HepG2 (cell line): ENCODE measurements around the gene PCNP. TPM values are rescaled to one million over a fixed set of nuclear protein-coding genes. Genes with fewer than 3 reads are reported as not detected.

Experiments
- AGO1 ChIP-seq: fragments of 200-400 bp; formaldehyde crosslinking; IDR thresholded peaks from 2 replicates; pipeline ENCODE4 v1.6.1; 2017; ENCODE audit warnings: mild to moderate bottlenecking, low read depth, low read length, moderate library complexity; ENCODE audit not compliant: poor library complexity, severe bottlenecking
- ATF1 ChIP-seq: IDR thresholded peaks from 2 replicates; pipeline ENCODE4 v1.6.1; 2016; ENCODE audit warnings: mild to moderate bottlenecking, control low read depth
- CAMTA2 ChIP-seq: sonication (generic); formaldehyde crosslinking; IDR thresholded peaks from 2 replicates; pipeline ENCODE4 v1.4.0; 2020; ENCODE audit warnings: mild to moderate bottlenecking, missing genetic modification reagents, borderline replicate concordance
- FOSL2 ChIP-seq: sonication (generic); formaldehyde crosslinking; IDR thresholded peaks from 2 replicates; pipeline ENCODE4 v1.4.0; 2020; ENCODE audit warnings: missing genetic modification reagents
- HCFC1 ChIP-seq: fragments of 150-350 bp; IDR thresholded peaks from 2 replicates; pipeline ENCODE4 v1.6.1; 2014; ENCODE audit warnings: low read depth, low read length
- HNF1B ChIP-seq: sonication (generic); formaldehyde crosslinking; IDR thresholded peaks from 2 replicates; pipeline ENCODE4 v1.5.1; 2020; ENCODE audit warnings: mild to moderate bottlenecking, moderate library complexity, missing genetic modification reagents
- JDP2 ChIP-seq: sonication (generic); formaldehyde crosslinking; IDR thresholded peaks from 2 replicates; pipeline ENCODE4 v1.8.1; 2022; ENCODE audit warnings: missing genetic modification reagents, borderline replicate concordance
- KAT8 ChIP-seq: IDR thresholded peaks from 2 replicates; pipeline ENCODE4 v1.6.1; 2016; ENCODE audit warnings: missing genetic modification reagents, missing compliant biosample characterization
- MATR3 ChIP-seq: sonication (generic); formaldehyde crosslinking; IDR thresholded peaks from 2 replicates; pipeline ENCODE4 v1.4.0; 2020; ENCODE audit warnings: missing genetic modification reagents
- MTF2 ChIP-seq: sonication (generic); formaldehyde crosslinking; IDR thresholded peaks from 2 replicates; pipeline ENCODE4 v1.5.0; 2020; ENCODE audit warnings: missing genetic modification reagents, borderline replicate concordance
- NR2C2 ChIP-seq: sonication (generic); formaldehyde crosslinking; IDR thresholded peaks from 2 replicates; pipeline ENCODE4 v1.4.0; 2020; ENCODE audit warnings: missing genetic modification reagents, mild to moderate bottlenecking, moderate library complexity, borderline replicate concordance
- POLR2AphosphoS5 ChIP-seq: IDR thresholded peaks from 2 replicates; pipeline ENCODE4 v1.6.1; 2012; ENCODE audit warnings: low read depth, low read length
- RAD21 ChIP-seq: fragments of 450-650 bp; formaldehyde crosslinking; IDR thresholded peaks from 2 replicates; pipeline ENCODE4 v1.5.0; 2020; ENCODE audit warnings: mild to moderate bottlenecking
- REL ChIP-seq: sonication (generic); formaldehyde crosslinking; conservative IDR thresholded peaks from 2 replicates; pipeline ENCODE4 v1.8.0; 2022; ENCODE audit warnings: mild to moderate bottlenecking, missing genetic modification reagents, moderate library complexity
- RNF2 ChIP-seq: fragments of 450-650 bp; conservative IDR thresholded peaks from 2 replicates; pipeline ENCODE4 v1.6.1; 2016; ENCODE audit warnings: low read depth
- RXRA ChIP-seq: sonication (generic); formaldehyde crosslinking; IDR thresholded peaks from 2 replicates; pipeline ENCODE4 v1.5.1; 2020; ENCODE audit warnings: missing genetic modification reagents
- SMAD1 ChIP-seq: sonication (generic); formaldehyde crosslinking; IDR thresholded peaks from 2 replicates; pipeline ENCODE4 v1.4.0; 2020; ENCODE audit warnings: missing genetic modification reagents, low read depth, mild to moderate bottlenecking, borderline replicate concordance
- SMAD3 ChIP-seq: sonication (generic); formaldehyde crosslinking; IDR thresholded peaks from 2 replicates; pipeline ENCODE4 v1.4.0; 2020; ENCODE audit warnings: missing genetic modification reagents
- SRSF1 ChIP-seq: fragments of 200-400 bp; formaldehyde crosslinking; optimal IDR thresholded peaks from 2 replicates; pipeline ENCODE3; 2017; ENCODE audit warnings: mild to moderate bottlenecking, low read depth, low read length, moderate library complexity
- ZFP82 ChIP-seq: sonication (generic); formaldehyde crosslinking; IDR thresholded peaks from 2 replicates; pipeline ENCODE4 v1.5.1; 2020; ENCODE audit warnings: mild to moderate bottlenecking, missing genetic modification reagents, borderline replicate concordance
- ZFX ChIP-seq: sonication (generic); formaldehyde crosslinking; IDR thresholded peaks from 2 replicates; pipeline ENCODE4 v1.4.0; 2020; ENCODE audit warnings: mild to moderate bottlenecking, low read depth, missing genetic modification reagents, moderate library complexity
- ZNF121 ChIP-seq: sonication (generic); formaldehyde crosslinking; IDR thresholded peaks from 2 replicates; pipeline ENCODE4 v1.5.0; 2020; ENCODE audit warnings: mild to moderate bottlenecking, missing genetic modification reagents
- ZNF124 ChIP-seq: sonication (generic); formaldehyde crosslinking; IDR thresholded peaks from 2 replicates; pipeline ENCODE4 v1.4.0; 2020; ENCODE audit warnings: missing genetic modification reagents
- ZNF143 ChIP-seq: sonication (generic); formaldehyde crosslinking; IDR thresholded peaks from 2 replicates; pipeline ENCODE4 v1.4.0; 2020; ENCODE audit warnings: missing genetic modification reagents
- ZNF280B ChIP-seq: sonication (generic); formaldehyde crosslinking; IDR thresholded peaks from 2 replicates; pipeline ENCODE4 v1.5.0; 2020; ENCODE audit warnings: missing genetic modification reagents, mild to moderate bottlenecking, borderline replicate concordance
- ZNF446 ChIP-seq: sonication (generic); formaldehyde crosslinking; IDR thresholded peaks from 2 replicates; pipeline ENCODE4 v1.5.0; 2020; ENCODE audit warnings: mild to moderate bottlenecking, missing genetic modification reagents
- polyA plus RNA-seq, 8 experiments: library from polyadenylated mRNA; depleted of rRNA in 3 of 8; stranded (reverse) in 7 of 8; unstranded in 1 of 8; fragments of >200 nt; fragmentation: Illumina TruSeq in 4 of 8; extraction: Trizol in 4 of 8; gene quantifications; 2 replicates each; pipeline versions ENCODE4 v1.2.1 to v1.2.3, GENCODE V29; 2011 to 2016; ENCODE audit warnings: low read depth in 4 of 8, missing spikeins in 1 of 8, mixed read lengths in 1 of 8; ENCODE audit not compliant: insufficient read depth in 1 of 8
- total RNA-seq, 5 experiments: library from RNA; depleted of rRNA; stranded (reverse); fragments of >200 nt; fragmentation: Illumina TruSeq; extraction: Trizol; gene quantifications; 2 replicates each; pipeline ENCODE4 v1.2.3, GENCODE V29; 2016; ENCODE audit warnings: low read depth in 1 of 5
- TF ChIP-seq, protein P1 (sequence below): conservative IDR thresholded peaks from 2 replicates; pipeline ENCODE4 v1.6.1; 2018; ENCODE audit warnings: missing genetic modification reagents

PCNP gene
- total and polyA plus RNA-seq, 2 of the 13 experiments (the other 11 are each of a cell fraction or from before 2014, with no cell fraction given): 44.1 to 78.2 TPM

- TF ChIP-seq RXRA (CRISPR knock-in tag) (0 out of 2 replicates have a peak, but pooled peaks have one; percentile 52), CAMTA2 (CRISPR knock-in tag) (no peak), MATR3 (no peak), ZNF121 (CRISPR knock-in tag) (no peak), ZFP82 (CRISPR knock-in tag) (peak; percentile 66; the same call in 1 of the 2 replicates), SRSF1 (peak; percentile 97), RNF2 (peak; percentile 72; the same call in 1 of the 2 replicates), HCFC1 (peak; percentile 56), ZNF124 (peak; percentile 66), MTF2 (peak; percentile 39; the same call in 1 of the 2 replicates), REL (CRISPR knock-in tag) (no peak), JDP2 (CRISPR knock-in tag) (no peak; the same call in 1 of the 2 replicates), KAT8 (CRISPR knock-in tag) (peak; percentile 97), ZFX (CRISPR knock-in tag) (no peak), HNF1B (peak; percentile 84), ZNF143 (CRISPR knock-in tag) (peak; percentile 62), RAD21 (CRISPR knock-in tag) (peak; percentile 65), ATF1 (CRISPR knock-in tag) (peak; percentile 96), SMAD3 (CRISPR knock-in tag) (0 out of 2 replicates have a peak, but pooled peaks have one; percentile 49), SMAD1 (CRISPR knock-in tag) (no peak; the same call in 1 of the 2 replicates), POLR2AphosphoS5 (peak; percentile 91), AGO1 (peak; percentile 67), NR2C2 (CRISPR knock-in tag) (peak; percentile 72; the same call in 1 of the 2 replicates), ZNF280B (CRISPR knock-in tag) (no peak), FOSL2 (CRISPR knock-in tag) (peak; percentile 65), ZNF446 (CRISPR knock-in tag) (no peak)
- TF ChIP-seq, protein P1, sequence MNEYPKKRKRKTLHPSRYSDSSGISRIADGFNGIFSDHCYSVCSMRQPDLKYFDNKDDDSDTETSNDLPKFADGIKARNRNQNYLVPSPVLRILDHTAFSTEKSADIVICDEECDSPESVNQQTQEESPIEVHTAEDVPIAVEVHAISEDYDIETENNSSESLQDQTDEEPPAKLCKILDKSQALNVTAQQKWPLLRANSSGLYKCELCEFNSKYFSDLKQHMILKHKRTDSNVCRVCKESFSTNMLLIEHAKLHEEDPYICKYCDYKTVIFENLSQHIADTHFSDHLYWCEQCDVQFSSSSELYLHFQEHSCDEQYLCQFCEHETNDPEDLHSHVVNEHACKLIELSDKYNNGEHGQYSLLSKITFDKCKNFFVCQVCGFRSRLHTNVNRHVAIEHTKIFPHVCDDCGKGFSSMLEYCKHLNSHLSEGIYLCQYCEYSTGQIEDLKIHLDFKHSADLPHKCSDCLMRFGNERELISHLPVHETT: no peak; the same call in 1 of the 2 replicates
Measured at GRCh38 chr3:101573449-101574387, at the start of gene PCNP (continued).
